Smooth muscle cell (in vitro differentiated cells): ENCODE measurements around the gene IGSF9. TPM values are rescaled to one million over a fixed set of nuclear protein-coding genes. Genes with fewer than 3 reads are reported as not detected.
A peak's percentile ranks its signal among the peaks of the same experiment; 100 is the strongest.

ENCODE experiments used
- DNase-seq: peaks from one replicate; lab custom pipeline; 2025; ENCODE audit not compliant: unreplicated experiment; lab: John Stamatoyannopoulos, UW
- H2AFZ ChIP-seq: fragments of 200-600 bp; sonication (generic); 2 replicates; pipeline ENCODE4 v1.6.0; 2016; ENCODE audit warnings: antibody characterized with exemption, low read depth, mild to moderate bottlenecking
- H3F3A ChIP-seq: fragments of 200-600 bp; sonication (generic); 2 replicates; pipeline ENCODE4 v1.6.0; 2017; ENCODE audit warnings: antibody characterized with exemption, low read depth
- H3K27ac ChIP-seq: fragments of 200-600 bp; sonication (generic); 2 replicates; pipeline ENCODE4 v1.5.1; 2016; ENCODE audit warnings: low read depth, mild to moderate bottlenecking
- H3K27me3 ChIP-seq: fragments of 200-600 bp; sonication (generic); 2 replicates; pipeline ENCODE4 v1.6.1; 2016; ENCODE audit warnings: low read depth, mild to moderate bottlenecking
- H3K36me3 ChIP-seq: fragments of 200-600 bp; sonication (generic); 2 replicates; pipeline ENCODE4 v1.5.1; 2016; ENCODE audit warnings: low read depth
- H3K4me1 ChIP-seq: fragments of 200-600 bp; sonication (generic); 2 replicates; pipeline ENCODE4 v1.5.1; 2016; ENCODE audit warnings: low read depth
- H3K4me2 ChIP-seq: fragments of 200-600 bp; sonication (generic); 2 replicates; pipeline ENCODE4 v1.6.0; 2016; ENCODE audit warnings: mild to moderate bottlenecking
- H3K4me3 ChIP-seq: fragments of 200-600 bp; sonication (generic); 2 replicates; pipeline ENCODE4 v1.5.1; 2016; ENCODE audit warnings: mild to moderate bottlenecking
- H3K79me2 ChIP-seq: fragments of 200-600 bp; sonication (generic); 2 replicates; pipeline ENCODE4 v1.6.0; 2016; ENCODE audit warnings: low read depth, mild to moderate bottlenecking
- H3K9ac ChIP-seq: fragments of 200-600 bp; sonication (generic); 2 replicates; pipeline ENCODE4 v1.6.0; 2016; ENCODE audit warnings: low read depth
- H3K9me3 ChIP-seq: fragments of 200-600 bp; sonication (generic); replicated peaks from 2 replicates; pipeline ENCODE4 v1.5.1; 2016; ENCODE audit warnings: low read depth
- H4K20me1 ChIP-seq: fragments of 200-600 bp; sonication (generic); 2 replicates; pipeline ENCODE4 v1.6.0; 2016; ENCODE audit warnings: low read depth
- CTCF ChIP-seq: fragments of 200-600 bp; sonication (generic); IDR thresholded peaks from 2 replicates; pipeline ENCODE4 v1.5.1; 2017; ENCODE audit warnings: borderline replicate concordance, mild to moderate bottlenecking, antibody characterized with exemption; ENCODE audit not compliant: insufficient read depth, poor library complexity, severe bottlenecking
- WGBS: methylation state at CpG from one replicate; pipeline ENCODE4 v1.1.7; 2016; ENCODE audit warnings: low lambda C conversion rate; 5-methylcytosine and 5-hydroxymethylcytosine counted together
- polyA plus RNA-seq: library from polyadenylated mRNA; unstranded; fragments of >200 nt; fragmentation: Nextera tagmentation; extraction: Ambion mirVana; gene quantifications from 2 replicates; pipeline ENCODE4 v1.2.1, GENCODE V29; 2016
- total RNA-seq: library from RNA; depleted of rRNA; stranded (reverse); fragments of >200 nt; gene quantifications from 2 replicates; pipeline ENCODE4 v1.2.3, GENCODE V29; 2014

The IGSF9 gene
- total and polyA plus RNA-seq, 2 experiments from 2014 or later = 0.99 to 2.1 TPM

GRCh38 chr1:159980786-159981185, 35.4 kb upstream of the IGSF9 start:
- no peak for DNase-seq
- Histone ChIP-seq H3K4me1 (no peaks in the 10 kb centered on the region), H3K27me3 (peaks cover 28% of the 10 kb centered on the region), H3K4me3 (no peak overlapping the region), H3K36me3 (no peaks in the 10 kb centered on the region), H3K27ac (no peak overlapping the region), H3K9me3 (no peaks in the 10 kb centered on the region), H4K20me1 (no peaks in the 10 kb centered on the region), H3F3A (no peaks in the 10 kb centered on the region), H3K4me2 (no peak overlapping the region), H3K79me2 (no peaks in the 10 kb centered on the region), H2AFZ (no peak overlapping the region), H3K9ac (no peak overlapping the region)
- 96% methylated on average over 7 of the region's 7 CpGs for WGBS
- TF ChIP-seq CTCF = no peak

GRCh38 chr1:159980076-159980475, 34.7 kb upstream of the IGSF9 start:
- Histone ChIP-seq H3F3A (no peaks in the 10 kb centered on the region), H3K27ac (no peak overlapping the region), H4K20me1 (no peaks in the 10 kb centered on the region), H3K9ac (no peak overlapping the region), H3K4me1 (no peaks in the 10 kb centered on the region), H3K79me2 (no peaks in the 10 kb centered on the region), H3K9me3 (no peaks in the 10 kb centered on the region), H3K36me3 (no peaks in the 10 kb centered on the region), H3K4me3 (no peak overlapping the region), H3K27me3 (peaks cover 35% of the 10 kb centered on the region), H3K4me2 (no peak overlapping the region), H2AFZ (no peak overlapping the region)
- TF ChIP-seq CTCF = no peak
- no peak for DNase-seq
- 70% methylated on average over 6 of the region's 6 CpGs for WGBS

GRCh38 chr1:159979257-159979656, 33.8 kb upstream of the IGSF9 start:
- no peaks in the 10 kb centered on the region for H3K4me1 ChIP-seq
- H3K79me2 ChIP-seq = no peaks in the 10 kb centered on the region
- no peak overlapping the region for H3K9ac ChIP-seq
- H3K4me3 ChIP-seq = no peak overlapping the region
- no peaks in the 10 kb centered on the region for H3K9me3 ChIP-seq
- no peaks in the 10 kb centered on the region for H3F3A ChIP-seq
- peak overlapping the region; percentile 19 for H3K4me2 ChIP-seq
- H3K36me3 ChIP-seq = no peaks in the 10 kb centered on the region
- TF ChIP-seq CTCF = no peak
- H3K27me3 ChIP-seq = peaks cover 43% of the 10 kb centered on the region
- no peak for DNase-seq
- no peak overlapping the region for H3K27ac ChIP-seq
- H4K20me1 ChIP-seq = no peaks in the 10 kb centered on the region
- no peak overlapping the region for H2AFZ ChIP-seq
- 74% methylated on average over 3 of the region's 3 CpGs for WGBS

- 82% methylated on average over 2 of the region's 2 CpGs for WGBS
- TF ChIP-seq CTCF = no peak
- H3K27me3 ChIP-seq = peaks cover 54% of the 10 kb centered on the region
- H4K20me1 ChIP-seq = no peaks in the 10 kb centered on the region
- DNase-seq = no peak
- H3K4me1 ChIP-seq = no peaks in the 10 kb centered on the region
- H2AFZ ChIP-seq = no peak overlapping the region
- H3K4me2 ChIP-seq = no peak overlapping the region
- H3K27ac ChIP-seq = no peak overlapping the region
- no peaks in the 10 kb centered on the region for H3F3A ChIP-seq
- H3K9me3 ChIP-seq = no peaks in the 10 kb centered on the region
- H3K79me2 ChIP-seq = no peaks in the 10 kb centered on the region
- H3K4me3 ChIP-seq = no peak overlapping the region
- no peaks in the 10 kb centered on the region for H3K36me3 ChIP-seq
- H3K9ac ChIP-seq = no peak overlapping the region
Measured at GRCh38 chr1:159978107-159978398, 32.6 kb upstream of the IGSF9 start.
